AG04450 (cell line): ENCODE data around the gene PPM1J. TPM values are rescaled to one million over a fixed set of nuclear protein-coding genes. Genes with fewer than 3 reads are reported as not detected.

ENCODE experiments used
- CTCF ChIA-PET: fragments of 300-600, 350-600 bp; formaldehyde crosslinking; extraction: SDS; loops from one replicate; lab custom pipeline; 2022; ENCODE audit warnings: antibody characterized with exemption, inconsistent platforms; lab: Charles Lee
- POLR2A ChIA-PET: fragments of 350-600 bp; formaldehyde crosslinking; extraction: SDS; loops from one replicate; lab custom pipeline; 2021; ENCODE audit warnings: antibody characterized with exemption, inconsistent platforms; lab: Yijun Ruan, JAX
- DNase-seq: peaks from one replicate; pipeline ENCODE4 v3.0.0-alpha.2; 2011; ENCODE audit warnings: low read depth, low spot score
- H3K27ac ChIP-seq: one replicate; pipeline ENCODE4 v1.5.1; 2012; ENCODE audit warnings: low read depth, low read length, control low read depth
- H3K27me3 ChIP-seq: one replicate; pipeline ENCODE4 v1.6.0; 2012; ENCODE audit warnings: low read length; ENCODE audit not compliant: control insufficient read depth, insufficient read depth
- H3K4me3 ChIP-seq: 2 replicates; pipeline ENCODE4 v1.5.1; 2011; ENCODE audit warnings: mild to moderate bottlenecking, low read depth, low read length, control low read depth
- H3K9me3 ChIP-seq: 2 replicates; pipeline ENCODE4 v1.5.1; 2012; ENCODE audit warnings: low read length; ENCODE audit not compliant: control insufficient read depth, insufficient read depth
- CTCF ChIP-seq: IDR thresholded peaks from 2 replicates; pipeline ENCODE4 v1.5.1; 2011; ENCODE audit warnings: low read depth, low read length, control low read depth, inconsistent platforms
- polyA plus RNA-seq: library from polyadenylated mRNA; depleted of rRNA; stranded (reverse); fragments of >200 nt; gene quantifications from 2 replicates; pipeline ENCODE4 v1.2.3, GENCODE V29; 2011

PPM1J gene
- polyA plus RNA-seq, 1 experiment: 1.3 TPM

DNA sequence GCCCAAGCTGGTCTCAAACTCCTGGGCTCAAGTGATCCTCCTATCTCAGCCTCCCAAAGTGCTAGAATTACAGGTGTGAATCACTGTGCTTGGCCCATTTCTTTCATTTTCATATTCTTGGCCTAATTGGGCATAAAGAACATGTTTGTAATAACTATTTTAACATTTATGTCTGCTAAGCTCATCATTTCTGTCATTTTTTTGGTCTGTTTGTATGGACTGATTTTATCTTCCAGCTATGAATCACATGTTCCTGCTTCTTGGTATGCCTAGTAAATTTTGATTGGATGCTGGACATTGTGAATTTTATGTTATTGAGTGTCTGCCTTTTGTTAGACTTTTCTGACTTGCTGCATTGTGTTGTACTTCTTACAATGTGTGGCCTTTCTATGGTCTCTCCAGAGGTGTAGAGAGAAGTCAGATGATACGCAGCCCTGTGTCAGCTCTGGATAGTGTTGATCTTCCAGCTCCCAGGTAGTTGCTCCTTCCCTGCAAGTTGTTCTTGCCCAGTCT, 39.0 kb upstream of the PPM1J start:
- no peak for DNase-seq
- POLR2A ChIA-PET: no interaction called here
- CTCF ChIA-PET: interaction anchor here (0.8 to 3.7 kb wide), 4 partner anchors 10 to 319 kb away, joined by 3 to 19 read pairs (median 7); partner anchors contain the start of genes LRIG2 and PPM1J
- no peak for TF ChIP-seq CTCF
- Histone ChIP-seq H3K27me3 (peaks cover 4% of the 10 kb centered on the region), H3K4me3 (no peak overlapping the region), H3K27ac (no peak overlapping the region), H3K9me3 (no peaks in the 10 kb centered on the region; the same call in none of the 2 replicates)

GRCh38 chr1:112748396-112748795, 33.3 kb upstream of the PPM1J start:
- peaks cover 9% of the 10 kb centered on the region for H3K27me3 ChIP-seq
- no peak for DNase-seq
- ChIA-PET CTCF (interaction anchor here (9.2 kb wide), 1 partner anchor 31 kb away, joined by 85 read pairs; the partner anchor contains the start of gene PPM1J), POLR2A (no interaction called here)
- no peak overlapping the region for H3K27ac ChIP-seq
- no peak overlapping the region for H3K4me3 ChIP-seq
- TF ChIP-seq CTCF: no peak
- H3K9me3 ChIP-seq: no peaks in the 10 kb centered on the region; the same call in 1 of the 2 replicates

GRCh38 chr1:112744009-112744578, 29.0 kb upstream of the PPM1J start:
- POLR2A ChIA-PET: interaction anchor here (0.5 to 0.8 kb wide), 2 partner anchors 21 to 43 kb away, joined by 3 read pairs; no protein-coding TSS in a partner anchor
- no peak for DNase-seq
- H3K9me3 ChIP-seq: peaks cover 8% of the 10 kb centered on the region; the same call in 1 of the 2 replicates
- CTCF ChIA-PET: interaction anchor here (0.6 to 9.2 kb wide), 15 partner anchors 8 to 329 kb away, joined by 3 to 85 read pairs (median 4); partner anchors contain the start of genes LRIG2 and PPM1J
- peaks cover 9% of the 10 kb centered on the region for H3K27me3 ChIP-seq
- H3K27ac ChIP-seq: no peak overlapping the region
- TF ChIP-seq CTCF: peak; percentile 72
- peak overlapping the region; percentile 47 for H3K4me3 ChIP-seq

DNA sequence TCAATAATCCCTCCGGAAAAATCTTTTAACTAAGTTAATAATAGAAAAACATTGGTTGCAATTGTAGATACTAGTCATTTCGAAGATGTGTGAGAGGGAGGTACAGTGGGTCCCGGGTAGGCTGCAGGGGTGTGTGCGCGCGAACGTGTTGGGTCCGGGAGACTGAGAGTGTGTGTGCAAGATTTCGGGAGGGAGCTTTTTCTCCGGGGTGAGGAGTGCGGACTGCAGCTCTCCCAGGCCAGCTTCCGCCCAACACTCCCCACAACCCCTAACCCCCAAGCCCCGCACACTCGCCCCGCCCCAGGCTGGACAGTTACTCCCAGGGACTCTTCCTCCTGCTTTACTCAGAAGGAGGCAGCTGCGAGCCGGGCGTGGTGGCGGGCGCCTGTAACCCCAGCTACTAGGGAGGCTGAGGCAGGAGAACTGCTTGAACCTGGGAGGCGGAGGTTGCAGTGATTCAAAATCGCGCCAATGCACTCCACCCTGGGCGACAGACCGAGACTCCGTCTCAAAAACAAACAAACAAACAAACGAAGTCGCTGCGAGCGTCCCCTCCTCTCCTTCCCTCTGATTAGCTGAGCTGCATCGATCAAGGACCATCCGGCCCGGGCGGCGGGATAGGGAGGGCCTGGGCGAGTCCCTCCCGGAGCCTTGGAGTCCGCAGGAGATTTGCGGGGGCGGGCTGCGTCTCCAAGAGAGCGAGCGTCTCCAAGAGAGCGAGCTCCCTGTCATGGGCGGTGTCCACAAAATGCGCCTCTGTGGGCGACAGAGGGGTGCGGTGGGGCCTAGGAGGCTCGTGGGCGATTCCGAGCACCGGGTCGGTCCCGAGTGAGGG, 28.3 kb upstream of the PPM1J start:
- ChIA-PET POLR2A (interaction anchor here (0.5 kb wide), 2 partner anchors 37 to 43 kb away, joined by 3 read pairs; partner anchors contain the start of gene RHOC), CTCF (interaction anchor here (0.6 to 9.2 kb wide), 9 partner anchors 9 to 330 kb away, joined by 3 to 85 read pairs (median 4); partner anchors contain the start of genes LRIG2 and PPM1J)
- Histone ChIP-seq H3K9me3 (peaks cover 8% of the 10 kb centered on the region; the same call in 1 of the 2 replicates), H3K27ac (no peak overlapping the region), H3K27me3 (peaks cover 7% of the 10 kb centered on the region), H3K4me3 (peak overlapping the region; percentile 47)
- no peak for DNase-seq
- TF ChIP-seq CTCF: no peak
